Raji (cell line): Measurements from ENCODE around the gene SMG6.

Experiments used
- POLR2A ChIP-seq: IDR thresholded peaks from 2 replicates; pipeline ENCODE4 v1.6.1; 2011; ENCODE audit warnings: low read depth, low read length, control low read depth; ENCODE audit not compliant: insufficient read depth

SMG6 gene

GRCh38 chr17:2277429-2278170, 26.0 kb downstream of the SMG6 start:
- no peak for TF ChIP-seq POLR2A

DNA sequence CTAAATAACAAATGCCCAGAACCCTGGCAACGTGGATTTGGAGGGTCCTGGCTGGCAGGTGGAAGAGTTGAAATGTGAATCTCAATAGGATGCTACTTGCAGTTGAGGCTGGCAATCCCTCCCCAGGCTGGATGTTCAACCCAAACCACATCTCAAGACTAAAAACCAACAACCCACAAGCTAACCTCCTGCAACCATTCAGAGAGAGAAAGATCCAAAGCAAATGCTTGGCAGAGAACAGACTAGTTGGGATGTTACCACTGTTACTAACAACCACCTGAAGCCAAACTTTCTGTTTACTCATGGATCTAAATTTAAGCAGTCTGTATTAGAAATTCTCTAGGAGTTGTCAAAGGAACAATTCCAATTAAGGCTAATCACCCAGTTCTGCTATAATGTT, 27.9 kb downstream of the SMG6 start:
- TF ChIP-seq POLR2A, result no peak

GRCh38 chr17:2274414-2274813, 29.2 kb downstream of the SMG6 start:
- TF ChIP-seq POLR2A, result no peak

DNA sequence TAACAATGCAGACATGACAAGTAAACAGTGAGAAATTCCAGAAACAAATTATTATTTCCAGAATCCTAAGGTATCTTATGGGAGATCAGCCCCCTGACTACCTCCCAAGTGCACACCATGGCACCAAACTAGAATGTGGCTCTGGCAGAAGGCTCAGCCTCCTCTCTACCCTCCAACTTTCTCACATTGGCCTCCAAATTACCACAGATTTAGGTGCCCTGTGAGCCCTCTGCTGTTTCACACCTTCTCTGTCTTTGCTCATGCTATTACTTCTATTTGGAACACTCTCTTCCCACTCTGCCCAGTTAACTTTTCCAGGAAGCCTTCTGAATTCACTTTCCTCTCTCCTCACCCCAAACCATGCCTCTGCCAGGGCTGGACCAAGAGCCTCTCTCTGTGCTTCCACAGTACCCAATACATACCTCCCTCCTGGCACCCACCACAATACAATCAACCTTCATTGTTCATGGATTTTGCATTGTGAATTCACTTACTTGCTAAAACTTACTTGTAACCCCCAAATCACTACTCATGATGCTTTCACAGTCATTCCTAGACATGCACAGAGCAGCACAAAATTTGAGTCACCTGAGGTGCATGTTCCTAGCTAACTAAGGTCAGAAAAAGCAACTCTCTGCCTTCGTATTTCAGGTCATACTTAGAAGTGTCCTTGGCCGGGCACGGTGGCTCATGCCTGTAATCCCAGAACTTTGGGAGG, 31.4 kb downstream of the SMG6 start:
- no peak for TF ChIP-seq POLR2A

GRCh38 chr17:2267354-2267753, 36.2 kb downstream of the SMG6 start:
- TF ChIP-seq POLR2A, result no peak

GRCh38 chr17:2266865-2267228, 36.7 kb downstream of the SMG6 start:
- no peak for TF ChIP-seq POLR2A

DNA sequence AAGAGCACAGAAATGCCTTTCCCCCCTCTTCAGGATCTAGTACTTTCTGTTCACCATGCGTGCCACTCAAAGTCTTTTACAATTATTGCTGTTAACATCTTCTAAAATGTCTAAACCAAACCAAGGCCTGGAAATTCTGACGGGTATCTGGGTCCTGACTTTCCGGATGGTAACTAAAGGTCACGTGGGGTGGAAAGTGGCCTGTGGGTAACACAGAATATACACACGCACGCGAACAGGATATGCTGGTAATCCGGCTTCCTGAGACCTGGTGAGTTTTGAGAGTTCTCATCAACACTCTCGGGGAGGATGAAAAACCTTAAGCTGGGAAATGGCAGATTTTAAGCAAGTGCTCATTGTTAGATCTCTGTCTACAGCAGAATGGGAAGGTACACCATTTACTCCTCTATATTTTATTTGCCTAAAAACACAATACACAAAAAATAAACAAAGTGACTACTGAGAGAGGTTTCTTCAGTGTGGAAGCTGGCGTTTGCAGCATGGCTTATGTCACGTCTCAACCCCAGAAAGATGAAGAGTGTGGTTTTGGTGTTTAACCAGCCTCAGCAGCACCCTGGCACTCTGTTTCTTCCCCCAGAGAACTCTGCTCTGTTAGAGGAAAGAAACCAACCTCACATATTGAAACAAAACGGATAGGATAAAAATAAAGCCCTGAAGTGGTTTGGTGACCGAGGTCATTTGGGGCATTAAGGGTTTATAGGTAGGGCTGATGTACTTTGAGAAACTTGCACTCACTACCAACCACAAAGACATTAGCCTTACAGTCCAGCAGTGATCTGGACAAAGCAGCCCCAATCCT, 37.3 kb downstream of the SMG6 start:
- TF ChIP-seq POLR2A, result no peak

DNA sequence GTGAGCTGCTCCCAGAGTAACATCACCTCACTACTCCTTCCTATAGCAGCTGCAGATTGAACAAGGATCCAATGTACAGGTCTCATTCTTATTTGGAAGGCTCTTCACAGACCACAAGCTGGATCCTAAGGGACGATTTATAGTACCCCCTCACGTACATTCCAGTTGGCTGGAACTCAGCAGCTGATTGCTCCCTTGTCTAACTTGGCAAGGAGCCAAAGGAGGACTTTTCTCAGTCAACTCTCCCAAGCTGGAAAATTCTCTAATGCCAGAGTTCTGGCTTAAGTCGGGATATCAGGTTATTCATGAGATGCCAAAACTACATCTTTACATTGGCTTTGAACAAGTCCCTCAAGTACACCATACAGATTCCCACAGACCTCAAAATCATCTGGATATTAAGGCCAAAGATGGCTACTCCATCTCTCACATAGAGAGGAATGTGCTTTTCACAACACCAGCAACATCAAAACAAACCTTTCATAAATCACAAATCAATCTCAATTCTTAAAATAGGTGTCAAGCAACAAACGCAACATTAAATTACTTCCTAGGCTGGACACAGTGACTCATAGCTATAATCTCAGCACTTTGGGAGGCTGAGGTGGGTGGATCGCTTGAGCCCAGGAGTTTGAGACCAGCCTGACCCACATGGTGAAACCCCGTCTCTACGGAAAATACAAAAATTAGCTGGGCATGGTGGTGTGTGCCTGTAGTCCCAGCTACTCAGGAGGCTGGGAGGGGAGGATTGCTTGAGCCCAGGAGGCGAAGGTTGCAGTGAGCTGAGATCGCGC, 39.3 kb downstream of the SMG6 start:
- TF ChIP-seq POLR2A, result no peak

- TF ChIP-seq POLR2A, result no peak
Observed at GRCh38 chr17:2263183-2264066, 40.2 kb downstream of the SMG6 start.

- no peak for TF ChIP-seq POLR2A
Observed at GRCh38 chr17:2262135-2262587, 41.4 kb downstream of the SMG6 start.

DNA sequence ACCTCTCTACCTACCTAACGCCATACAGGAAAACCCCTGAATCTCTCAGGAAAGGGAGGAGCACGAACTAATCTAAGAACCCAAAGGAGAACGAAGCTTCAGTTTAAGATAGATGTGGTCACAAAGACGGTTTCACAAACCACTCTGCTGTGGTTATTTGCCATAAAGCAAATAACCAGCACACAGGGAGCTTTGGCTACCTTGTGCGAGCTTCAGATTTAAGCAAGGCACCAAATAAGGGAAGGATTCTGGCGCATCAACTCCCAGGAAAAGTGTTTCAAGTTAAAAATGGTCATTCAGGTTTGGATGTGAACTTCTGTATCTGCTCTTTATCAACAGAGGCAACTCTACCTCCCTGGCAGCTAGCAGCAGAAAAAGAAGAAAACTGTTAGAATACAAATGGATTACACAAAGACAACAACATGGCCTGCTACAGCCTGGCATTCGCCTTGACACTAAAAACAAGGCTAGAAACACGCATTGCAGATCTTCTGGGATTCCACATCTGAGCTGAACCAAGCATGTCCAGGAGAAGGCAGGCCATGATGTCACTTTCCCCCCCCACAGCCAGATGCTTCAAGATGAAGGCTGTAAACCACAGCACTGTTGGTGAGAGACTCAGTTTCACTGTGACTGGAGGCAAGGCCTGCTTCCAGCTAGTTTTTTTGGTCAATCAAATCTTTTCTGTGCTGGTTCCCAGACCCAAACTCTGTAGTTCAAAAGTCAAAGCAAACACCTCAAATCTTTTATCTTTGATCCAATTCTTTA, 43.6 kb downstream of the SMG6 start:
- no peak for TF ChIP-seq POLR2A

DNA sequence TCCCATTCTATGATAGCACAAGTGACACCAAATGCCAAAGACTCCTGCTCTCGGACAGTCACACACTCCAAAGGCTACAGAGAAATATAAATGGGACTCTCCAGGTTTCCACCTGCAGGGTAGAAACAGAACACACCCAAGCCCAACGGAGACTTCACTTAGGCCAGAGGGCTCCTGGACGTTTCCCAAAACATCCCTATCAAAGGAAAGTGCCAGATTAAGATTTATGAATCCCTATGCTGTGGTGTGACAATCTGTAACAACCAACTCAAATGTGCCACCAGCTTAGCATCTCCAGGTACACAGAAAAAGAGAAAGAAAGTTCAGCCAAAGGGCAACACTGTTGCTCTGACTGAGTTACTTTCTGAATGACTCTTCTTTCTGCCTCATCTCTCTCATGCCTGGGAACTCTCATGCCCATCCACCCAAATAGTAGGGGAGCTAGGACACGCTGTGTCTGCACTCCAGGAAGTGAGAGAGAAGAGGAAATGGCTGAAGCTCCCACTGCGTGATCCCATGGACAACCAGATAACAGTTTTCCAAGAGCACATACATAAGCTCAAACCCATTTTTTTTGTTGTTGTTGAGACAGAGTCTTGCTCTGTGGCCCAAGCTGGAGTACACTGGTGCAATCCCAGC, 49.7 kb downstream of the SMG6 start:
- no peak for TF ChIP-seq POLR2A

DNA sequence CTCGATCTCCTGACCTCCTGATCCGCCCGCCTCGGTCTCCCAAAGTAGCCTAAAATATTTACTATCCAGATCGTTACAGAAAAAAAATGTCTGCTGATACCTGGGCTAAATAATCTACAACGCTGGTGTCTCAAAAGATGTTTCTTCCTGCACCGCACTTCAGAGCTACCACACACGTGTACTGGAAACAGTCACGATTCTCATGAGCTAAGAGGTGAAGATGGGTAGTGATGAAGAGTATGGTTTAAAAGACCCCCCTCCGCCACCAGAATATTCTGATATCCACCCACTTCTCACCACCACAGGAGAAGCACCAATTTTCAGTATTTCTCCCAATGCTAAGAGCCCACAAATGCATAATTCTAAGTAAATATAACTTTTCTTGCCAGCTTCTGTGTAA, 50.2 kb downstream of the SMG6 start:
- TF ChIP-seq POLR2A, result no peak
